Measurements from ENCODE around the gene SCN1A.
"Not testable (repeated sequence)": the region's sequence is repeated elsewhere in the genome, so short reads cannot be mapped to it uniquely, and the experiment has no call there.

Gene SCN1A

DNA sequence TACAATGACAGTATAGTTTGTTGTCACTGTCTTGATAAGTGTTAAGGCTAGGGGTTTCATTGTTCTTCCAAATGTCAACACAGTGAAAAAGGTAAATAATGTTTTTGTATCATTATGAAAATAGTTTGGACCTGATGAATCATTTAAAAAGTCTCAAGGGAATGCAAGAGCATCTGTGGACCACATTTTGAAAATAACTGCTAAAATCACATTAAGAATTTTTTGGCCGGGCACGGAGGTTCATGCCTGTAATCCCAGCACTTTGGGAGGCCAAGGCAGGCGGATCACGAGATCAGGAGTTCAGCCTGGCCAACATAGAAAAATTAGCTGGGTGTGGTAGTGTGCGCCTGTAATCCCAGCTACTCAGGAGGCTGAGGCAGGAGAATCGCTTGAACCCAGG is 10.3 kb downstream of the SCN1A start:
- no peak for TF ChIP-seq ZNF274 (IDR thresholded peaks at IDR 0.05; ENCODE audit: low read depth, low read length)

GRCh38 chr2:166115589-166115988 is 12.2 kb downstream of the SCN1A start:
- H3K4me3 ChIP-seq (ENCODE audit: low read length): no peak overlapping the region
- no peak for TF ChIP-seq ZNF274 (IDR thresholded peaks at IDR 0.05; ENCODE audit: low read depth, low read length)

More for the DNA sequence above, 10.3 kb downstream of the SCN1A start:
- H3K4me3 ChIP-seq (ENCODE audit: low read length): no peak overlapping the region

DNA sequence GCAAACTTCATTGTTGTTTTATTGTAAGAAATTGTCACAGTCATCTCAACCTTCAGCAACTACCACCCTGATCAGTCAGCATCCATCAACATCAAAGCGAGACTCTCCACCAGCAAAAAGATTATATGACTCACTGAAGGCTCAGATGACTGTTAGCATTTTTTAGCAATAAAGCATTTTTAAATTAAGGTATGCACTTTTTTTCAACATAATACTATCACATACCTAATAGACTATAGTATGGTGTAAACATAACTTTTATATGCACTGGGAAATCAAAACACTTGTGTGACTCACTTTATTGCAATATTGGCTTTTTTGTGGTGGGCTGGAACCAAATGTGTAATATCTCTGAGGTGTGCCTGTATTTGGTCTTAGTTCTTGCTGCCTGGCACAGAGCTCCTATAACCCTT is 15.6 kb downstream of the SCN1A start:
- TF ChIP-seq ZNF274 (IDR thresholded peaks at IDR 0.05; ENCODE audit: low read depth, low read length): no peak
- H3K4me3 ChIP-seq (ENCODE audit: low read length): no peak overlapping the region

- TF ChIP-seq ZNF274 (IDR thresholded peaks at IDR 0.05; ENCODE audit: low read depth, low read length): no peak
Observed at GRCh38 chr2:166106431-166107015, 21.3 kb downstream of the SCN1A start.

DNA sequence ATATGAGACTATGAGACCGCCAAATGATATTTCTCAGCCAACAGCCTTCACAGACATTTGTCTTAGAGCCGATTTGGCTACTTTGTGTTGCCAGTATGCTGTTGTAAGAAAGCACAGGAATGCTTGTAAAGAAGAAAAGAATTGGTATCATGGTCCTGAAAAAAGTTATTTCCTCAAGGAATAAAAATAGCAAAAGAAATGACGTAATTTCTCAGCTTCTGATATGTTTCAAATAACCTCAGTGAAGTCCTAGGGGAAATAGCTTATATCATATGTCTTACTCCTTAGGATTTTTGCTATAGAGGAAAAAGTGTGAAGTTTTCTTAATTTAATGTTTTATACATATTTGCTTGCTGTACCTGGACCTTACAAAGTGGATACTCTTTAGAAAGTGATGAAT is 23.0 kb downstream of the SCN1A start:
- no peak overlapping the region for H3K4me3 ChIP-seq (ENCODE audit: low read length)
- TF ChIP-seq ZNF274 (IDR thresholded peaks at IDR 0.05; ENCODE audit: low read depth, low read length): no peak

More at GRCh38 chr2:166106431-166107015, 21.3 kb downstream of the SCN1A start:
- no peak overlapping the region for H3K4me3 ChIP-seq (ENCODE audit: low read length)

- no peak for TF ChIP-seq ZNF274 (IDR thresholded peaks at IDR 0.05; ENCODE audit: low read depth, low read length)
- H3K4me3 ChIP-seq (ENCODE audit: low read length): no peak overlapping the region
Observed at GRCh38 chr2:166104084-166104483, 23.7 kb downstream of the SCN1A start.

DNA sequence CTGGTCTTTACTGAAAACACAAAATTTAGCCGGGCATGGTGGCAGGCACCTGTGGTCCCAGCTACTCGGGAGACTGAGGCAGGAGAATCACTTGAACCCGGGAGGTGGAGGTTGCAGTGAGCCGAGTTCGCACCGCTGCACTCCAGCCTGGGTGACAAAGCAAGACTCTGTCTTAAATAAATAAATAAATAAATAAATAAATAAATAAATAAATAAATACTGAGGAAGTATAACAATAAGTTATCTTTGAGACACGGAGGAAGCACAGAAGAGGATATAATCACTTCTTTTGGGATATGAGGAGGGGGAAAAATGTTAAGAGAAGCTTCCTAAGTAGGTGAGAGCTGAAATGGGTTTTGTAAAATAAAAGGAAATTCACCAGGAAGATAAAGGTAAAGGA is 24.5 kb downstream of the SCN1A start:
- not testable (repeated sequence) for H3K4me3 ChIP-seq (ENCODE audit: low read length)

DNA sequence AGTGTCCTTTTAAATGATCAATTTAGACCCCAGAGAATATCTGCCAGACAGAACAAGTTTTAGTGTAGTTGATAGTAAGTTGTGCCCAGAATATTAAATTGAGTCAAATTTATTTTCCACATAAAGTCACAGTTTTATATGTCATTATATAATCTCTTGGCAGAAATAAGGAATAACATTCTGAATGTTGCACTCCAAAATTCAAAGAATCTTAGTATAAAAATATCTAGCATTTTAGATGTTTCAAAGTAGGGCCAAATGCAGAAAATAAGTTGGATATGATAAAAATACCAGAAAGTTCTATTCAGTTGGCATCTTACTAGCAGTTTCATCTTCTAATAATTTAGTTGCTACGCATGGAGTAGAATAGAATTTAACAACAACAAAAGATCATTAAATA is 33.5 kb downstream of the SCN1A start:
- no peak for TF ChIP-seq ZNF274 (IDR thresholded peaks at IDR 0.05; ENCODE audit: low read depth, low read length)

DNA sequence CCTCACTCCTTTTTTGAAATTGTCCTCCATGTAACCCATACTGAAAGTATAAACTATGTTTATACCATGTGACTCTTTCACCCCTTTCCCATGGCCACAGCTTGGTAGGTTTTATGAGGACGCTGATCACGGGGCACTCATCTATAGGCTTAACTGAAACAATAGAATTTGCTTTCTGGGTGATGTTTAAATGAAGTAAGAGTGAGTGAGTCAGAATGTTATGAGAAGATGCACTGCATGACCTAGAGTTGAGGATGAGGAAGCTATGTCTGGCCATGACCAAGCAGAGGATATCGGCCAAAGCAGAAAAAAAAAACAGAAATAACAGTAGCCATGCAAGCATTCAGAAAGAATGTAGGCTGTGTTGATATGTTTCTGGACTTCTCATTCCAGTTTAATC is 34.9 kb downstream of the SCN1A start:
- no peak overlapping the region for H3K4me3 ChIP-seq (ENCODE audit: low read length)
- no peak for TF ChIP-seq ZNF274 (IDR thresholded peaks at IDR 0.05; ENCODE audit: low read depth, low read length)

More for the DNA sequence above, 33.5 kb downstream of the SCN1A start:
- no peak overlapping the region for H3K4me3 ChIP-seq (ENCODE audit: low read length)

DNA sequence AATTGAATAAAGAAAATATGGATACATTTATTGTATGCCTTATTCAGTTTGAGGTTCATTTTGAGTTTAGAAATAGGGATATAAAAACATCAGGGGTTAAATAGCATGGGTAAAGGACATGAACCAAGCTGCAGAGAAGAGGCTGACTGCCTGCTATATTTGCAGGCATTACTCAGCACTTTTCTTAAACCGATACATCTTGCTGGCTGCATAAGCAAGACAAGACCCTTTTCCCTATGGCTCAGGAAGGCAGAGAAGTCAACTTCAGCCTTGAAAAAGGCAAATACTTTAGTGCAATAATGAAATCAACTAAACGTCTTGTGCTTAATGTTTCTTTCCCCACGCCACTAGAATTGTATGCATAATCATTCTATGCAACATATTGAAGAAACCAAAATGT is 36.4 kb downstream of the SCN1A start:
- no peak overlapping the region for H3K4me3 ChIP-seq (ENCODE audit: low read length)
- no peak for TF ChIP-seq ZNF274 (IDR thresholded peaks at IDR 0.05; ENCODE audit: low read depth, low read length)

GRCh38 chr2:166090908-166091307 is 36.9 kb downstream of the SCN1A start:
- H3K4me3 ChIP-seq (ENCODE audit: low read length): no peak overlapping the region
- TF ChIP-seq ZNF274 (IDR thresholded peaks at IDR 0.05; ENCODE audit: low read depth, low read length): no peak

DNA sequence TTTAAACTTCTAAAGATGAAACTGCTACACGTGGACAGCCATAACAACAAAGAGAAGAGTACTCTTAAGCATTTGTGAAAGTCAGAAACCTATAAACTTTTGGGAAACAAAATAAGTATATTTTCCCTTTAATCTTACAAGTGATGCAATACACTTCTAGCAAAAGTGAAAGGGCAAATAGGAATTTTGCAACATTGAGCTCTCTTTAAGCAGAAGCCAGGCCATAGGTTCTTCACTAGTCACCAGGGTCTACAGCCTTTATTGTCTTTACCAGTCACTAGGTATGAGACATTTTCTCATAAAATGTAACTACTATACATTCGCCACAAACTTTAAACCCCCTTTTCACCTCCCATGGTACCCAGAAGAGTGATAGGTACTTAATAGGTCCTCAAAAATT is 37.5 kb downstream of the SCN1A start:
- no peak for TF ChIP-seq ZNF274 (IDR thresholded peaks at IDR 0.05; ENCODE audit: low read depth, low read length)
- no peak overlapping the region for H3K4me3 ChIP-seq (ENCODE audit: low read length)

GRCh38 chr2:166088634-166089033 is 39.2 kb downstream of the SCN1A start:
- no peak for TF ChIP-seq ZNF274 (IDR thresholded peaks at IDR 0.05; ENCODE audit: low read depth, low read length)
- H3K4me3 ChIP-seq (ENCODE audit: low read length): no peak overlapping the region

DNA sequence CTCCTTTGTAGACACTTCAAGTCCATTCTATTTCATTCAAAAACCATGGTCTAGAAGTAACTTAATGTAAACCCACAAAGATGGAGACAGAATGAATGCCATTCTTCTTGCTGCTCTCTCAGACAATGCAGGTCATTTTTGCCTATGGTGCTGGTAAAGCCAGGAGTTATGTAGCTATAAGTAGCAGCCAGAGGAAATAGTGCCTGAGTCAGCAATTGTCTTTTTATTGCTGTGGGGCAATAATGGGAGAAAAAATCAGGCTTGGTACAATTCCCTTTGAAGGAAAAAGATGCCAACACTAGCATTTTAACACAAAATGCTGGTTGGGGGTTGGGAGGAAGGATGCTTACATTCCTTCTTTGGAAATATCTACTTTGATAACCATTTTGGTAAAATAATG is 43.5 kb downstream of the SCN1A start:
- no peak overlapping the region for H3K4me3 ChIP-seq (ENCODE audit: low read length)
- TF ChIP-seq ZNF274 (IDR thresholded peaks at IDR 0.05; ENCODE audit: low read depth, low read length): no peak

DNA sequence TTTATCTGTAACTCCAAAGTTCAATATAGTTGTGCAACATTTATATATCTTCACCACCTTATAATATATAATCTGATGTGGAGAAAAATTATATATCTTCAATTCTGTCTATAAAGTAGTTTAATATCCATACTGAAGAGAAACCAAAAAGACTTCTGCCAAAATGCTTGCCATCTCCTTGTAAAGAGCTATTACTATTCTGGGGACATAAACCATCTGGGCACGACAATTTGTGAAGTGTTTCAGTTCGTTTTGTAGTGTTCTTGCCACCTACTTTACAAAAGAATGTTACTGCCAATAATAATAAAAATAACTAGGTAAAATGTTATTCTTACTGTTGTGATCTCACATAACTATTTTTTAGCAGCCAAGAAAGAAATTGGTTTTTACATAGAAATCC is 45.1 kb downstream of the SCN1A start:
- no peak for TF ChIP-seq ZNF274 (IDR thresholded peaks at IDR 0.05; ENCODE audit: low read depth, low read length)
- H3K4me3 ChIP-seq (ENCODE audit: low read length): no peak overlapping the region

GRCh38 chr2:166081852-166082251 is 46.0 kb downstream of the SCN1A start:
- TF ChIP-seq ZNF274 (IDR thresholded peaks at IDR 0.05; ENCODE audit: low read depth, low read length): no peak
- H3K4me3 ChIP-seq (ENCODE audit: low read length): no peak overlapping the region

Data from GM08714 (cell line).